K562 (cell line): ENCODE data around the gene RERE. TPM values are rescaled to one million over a fixed set of nuclear protein-coding genes. Genes with fewer than 3 reads are reported as not detected.

Experiments used
- ATAC-seq: fragments of 200-7000 bp; cut with Tn5 transposase; 3 replicates; pipeline ENCODE4 v1.9.1; 2020; ENCODE audit warnings: moderate library complexity
- BruUV-seq: library from RNA; stranded (reverse); fragments of 400-500 nt; replicated peaks from 2 replicates; lab custom pipeline; 2021; lab: Mats Ljungman, UMichigan
- CTCF ChIA-PET: fragments of 300-600 bp; formaldehyde crosslinking; extraction: SDS; loops from one replicate; lab custom pipeline; 2021; ENCODE audit warnings: low intra/inter-chr PET ratio; lab: Yijun Ruan, JAX
- POLR2A ChIA-PET: fragments of 300-600, 350-650 bp; sonication (Branson Sonifier 250); formaldehyde crosslinking; extraction: SDS; loops from one replicate; lab custom pipeline; 2021; ENCODE audit warnings: antibody characterized with exemption, inconsistent platforms; lab: Yijun Ruan, JAX
- DNase-seq, 4 experiments: peaks; one replicate each; pipeline versions ENCODE4 v3.0.0 to v3.0.0-alpha.2; 2011 to 2018; ENCODE audit warnings: low spot score in 3 of 4, mixed read lengths in 3 of 4; ENCODE audit errors: extremely low read depth in 1 of 4
- FAIRE-seq: peaks from 2 replicates; lab custom pipeline; 2011; peaks lifted over from hg19 to GRCh38; lab: Jason Lieb, UNC
- H2AFZ ChIP-seq: 2 replicates; pipeline ENCODE4 v1.6.0; 2011; ENCODE audit warnings: low read depth, low read length, control low read depth, inconsistent platforms
- H3K27ac ChIP-seq: fragments of 200-600 bp; 3 replicates; pipeline ENCODE4 v1.8.0; 2011; ENCODE audit warnings: low read depth, mild to moderate bottlenecking, control low read depth, inconsistent platforms, low read length, moderate library complexity, mixed read lengths; ENCODE audit errors: extremely low read depth
- H3K27me3 ChIP-seq, 2 experiments: fragments of 300-600 bp in 1 of 2; 2 replicates in 1 of 2; 3 replicates in 1 of 2; pipeline versions ENCODE4 v1.6.0 to v1.8.0; 2011; ENCODE audit warnings: inconsistent platforms in 2 of 2, low read length in 2 of 2, mild to moderate bottlenecking in 1 of 2, mixed read lengths in 1 of 2, moderate library complexity in 1 of 2; ENCODE audit not compliant: control insufficient read depth in 2 of 2, insufficient read depth in 2 of 2
- H3K36me3 ChIP-seq: fragments of 300-600 bp; 3 replicates; pipeline ENCODE4 v1.8.0; 2011; ENCODE audit warnings: mild to moderate bottlenecking, low read length, inconsistent platforms; ENCODE audit not compliant: control insufficient read depth, insufficient read depth
- H3K4me1 ChIP-seq, 2 experiments: fragments of 200-600 bp in 1 of 2; replicated peaks in 1 of 2; 2 replicates in 1 of 2; 3 replicates in 1 of 2; pipeline versions ENCODE4 v1.5.1 to v1.8.0; 2011; ENCODE audit warnings: inconsistent platforms in 2 of 2, low read length in 2 of 2, mild to moderate bottlenecking in 1 of 2, mixed read lengths in 1 of 2, moderate library complexity in 1 of 2; ENCODE audit not compliant: control insufficient read depth in 2 of 2, insufficient read depth in 2 of 2
- H3K4me2 ChIP-seq: 2 replicates; pipeline ENCODE4 v1.6.1; 2011; ENCODE audit warnings: low read length, control low read depth, inconsistent platforms, mixed read lengths; ENCODE audit not compliant: insufficient read depth
- H3K4me3 ChIP-seq: fragments of 200-600 bp; sonication (generic), shearing (Covaris generic); 2 replicates; pipeline ENCODE4 v1.5.1; 2016; ENCODE audit warnings: control low read depth, inconsistent platforms
- H3K79me2 ChIP-seq: fragments of 200-600 bp; 3 replicates; pipeline ENCODE4 v1.8.0; 2011; ENCODE audit warnings: low read length, inconsistent platforms; ENCODE audit not compliant: control insufficient read depth, insufficient read depth
- H3K9ac ChIP-seq, 2 experiments: 2 replicates each; pipeline versions ENCODE4 v1.6.0 to v1.6.1; 2011; ENCODE audit warnings: low read depth in 2 of 2, low read length in 2 of 2, control low read depth in 1 of 2, inconsistent platforms in 1 of 2, mild to moderate bottlenecking in 1 of 2, mixed read lengths in 1 of 2; ENCODE audit not compliant: insufficient read depth in 1 of 2
- H3K9me1 ChIP-seq: one replicate; pipeline ENCODE4 v1.6.0; 2011; ENCODE audit warnings: inconsistent platforms, mild to moderate bottlenecking, low read length, moderate library complexity; ENCODE audit not compliant: control insufficient read depth, insufficient read depth
- H3K9me3 ChIP-seq: replicated peaks from 2 replicates; pipeline ENCODE4 v1.5.1; 2011; ENCODE audit warnings: low read depth, low read length, inconsistent platforms; ENCODE audit not compliant: control insufficient read depth, insufficient read depth
- H4K20me1 ChIP-seq: replicated peaks from 2 replicates; pipeline ENCODE4 v1.6.1; 2011; ENCODE audit warnings: low read length, inconsistent platforms, mixed read lengths; ENCODE audit not compliant: control insufficient read depth, insufficient read depth
- C11orf30 ChIP-seq: fragments of 450-650 bp; IDR thresholded peaks from 2 replicates; pipeline ENCODE4 v1.6.1; 2016; ENCODE audit warnings: low read depth, mild to moderate bottlenecking
- CCNT2 ChIP-seq: IDR thresholded peaks from 2 replicates; pipeline ENCODE4 v1.6.1; 2011; ENCODE audit warnings: borderline replicate concordance, low read depth, mild to moderate bottlenecking, moderate library complexity, mixed read lengths, low read length; ENCODE audit not compliant: insufficient read length; ENCODE audit errors: extremely low read depth
- MAFG ChIP-seq: fragments of 450-650 bp; conservative IDR thresholded peaks from 2 replicates; pipeline ENCODE4 v1.6.1; 2016; ENCODE audit warnings: missing genetic modification characterization, missing compliant biosample characterization
- MLX ChIP-seq, 2 experiments: fragments of 450-650 bp in 1 of 2; sonication (generic) in 1 of 2; formaldehyde crosslinking; conservative IDR thresholded peaks; 2 replicates each; pipeline versions ENCODE4 v1.4.0 to v1.8.1; 2020 to 2022; ENCODE audit warnings: mild to moderate bottlenecking in 1 of 2, missing genetic modification reagents in 1 of 2
- PBX2 ChIP-seq, 2 experiments: IDR thresholded peaks in 1 of 2; conservative IDR thresholded peaks in 1 of 2; 2 replicates each; pipeline ENCODE4 v1.6.1; 2016; ENCODE audit warnings: low read depth in 2 of 2, mild to moderate bottlenecking in 1 of 2, missing compliant biosample characterization in 1 of 2, missing genetic modification characterization in 1 of 2, moderate library complexity in 1 of 2
- RNF2 ChIP-seq: sonication (generic); IDR thresholded peaks from 2 replicates; pipeline ENCODE4 v1.6.1; 2016
- SOX6 ChIP-seq: fragments of 450-650 bp; IDR thresholded peaks from 2 replicates; pipeline ENCODE4 v1.6.1; 2014; ENCODE audit warnings: mild to moderate bottlenecking
- SRSF1 ChIP-seq: fragments of 200-400 bp; formaldehyde crosslinking; IDR thresholded peaks from 2 replicates; pipeline ENCODE4 v1.6.1; 2017; ENCODE audit warnings: mild to moderate bottlenecking, low read depth, low read length, moderate library complexity
- TEAD2 ChIP-seq: fragments of 450-650 bp; IDR thresholded peaks from 2 replicates; pipeline ENCODE4 v1.6.1; 2016; ENCODE audit warnings: missing genetic modification characterization, control low read depth, missing compliant biosample characterization
- ZFP1 ChIP-seq: fragments of 450-650 bp; formaldehyde crosslinking; IDR thresholded peaks from 2 replicates; pipeline ENCODE4 v1.4.0; 2020; ENCODE audit warnings: mild to moderate bottlenecking, mixed read lengths
- ZNF217 ChIP-seq: sonication (generic); formaldehyde crosslinking; IDR thresholded peaks from 2 replicates; pipeline ENCODE4 v1.8.0; 2022; ENCODE audit warnings: mild to moderate bottlenecking, missing genetic modification reagents
- ZNF316 ChIP-seq: fragments of 450-650 bp; IDR thresholded peaks from 2 replicates; pipeline ENCODE4 v1.6.1; 2016
- WGBS: fragments of 100-300 bp; shearing (Covaris generic); methylation state at CpG from one replicate; pipeline ENCODE4 v1.1.6; 2016; ENCODE audit warnings: low coverage, mixed read lengths; ENCODE audit not compliant: insufficient coverage; ENCODE audit errors: missing lambda C conversion rate; 5-methylcytosine and 5-hydroxymethylcytosine counted together
- in situ Hi-C: fragments of 300-500 bp; cut with MboI; formaldehyde crosslinking; loops from 4 replicates; pipeline ENCODE4 v1.15.0; 2018; ENCODE audit warnings: inconsistent platforms, mixed read lengths
- intact Hi-C: fragments of 100-400 bp; cut with micrococcal nuclease; formaldehyde crosslinking; loops from 2 replicates; pipeline ENCODE4 v1.14.2; 2022
- polyA plus RNA-seq, 8 experiments: library from polyadenylated mRNA; depleted of rRNA in 4 of 8; stranded (reverse) in 5 of 8; unstranded in 3 of 8; fragments of >200 nt; fragmentation: Nextera tagmentation in 2 of 8; fragmentation: Illumina TruSeq in 1 of 8; extraction: Ambion mirVana in 2 of 8; extraction: Trizol in 1 of 8; gene quantifications; 2 replicates each; pipeline versions ENCODE4 v1.2.1 to v1.2.3, GENCODE V29; 2011 to 2014; ENCODE audit warnings: inconsistent platforms in 1 of 8, missing spikeins in 1 of 8
- total RNA-seq, 7 experiments: library from RNA; depleted of rRNA in 6 of 7; stranded (reverse); fragments of >200 nt in 6 of 7; fragmentation: Illumina TruSeq in 2 of 7; extraction: Trizol in 2 of 7; gene quantifications; 2 replicates each; pipeline versions ENCODE4 v1.2.1 to v1.2.3, GENCODE V29; 2011 to 2021; ENCODE audit warnings: low replicate concordance in 1 of 7

RERE gene
- total and polyA plus RNA-seq, 9 of the 15 experiments (the other 6 are each of a cell fraction or from before 2014, with no cell fraction given): 3.0 to 51.5 (median 13.4) TPM

GRCh38 chr1:8723010-8723409 lies 94.4 kb downstream of the RERE start:
- Histone ChIP-seq H2AFZ (no peak overlapping the region), H3K27ac (no peak overlapping the region), H3K4me3 (no peak overlapping the region), H3K79me2 (peaks cover 57% of the 10 kb centered on the region), H3K36me3 (no peaks in the 10 kb centered on the region), H3K4me2 (no peak overlapping the region), H3K27me3 (no peaks in the 10 kb centered on the region), H3K9me1 (no peaks in the 10 kb centered on the region), H3K9me3 (no peaks in the 10 kb centered on the region), H3K9ac (no peak overlapping the region), H3K4me1 (peaks cover 4 to 19% of the 10 kb centered on the region in 2 experiments), H4K20me1 (peaks cover 15% of the 10 kb centered on the region; the same call in 1 of the 2 replicates)
- intact Hi-C loops (loop anchor here (10.0 kb wide), 1 partner anchor 348 kb away; no protein-coding TSS in a partner anchor), in situ Hi-C loops (no loop called here)
- TF ChIP-seq SOX6 (peak; percentile 59), ZFP1 (no peak), PBX2 (CRISPR knock-in tag; IDR thresholded peaks at IDR 0.05; ENCODE audit: low read depth) (no peak), PBX2 (tag; conservative IDR thresholded peaks at IDR 0.05; ENCODE audit: low read depth) (peak; percentile 41; the same call in 1 of the 2 replicates), ZNF217 (CRISPR knock-in tag) (no peak), ZNF316 (peak; percentile 68), SRSF1 (no peak), RNF2 (no peak), TEAD2 (tag) (no peak), MLX (CRISPR knock-in tag; conservative IDR thresholded peaks at IDR 0.05) (no peak), CCNT2 (no peak), MAFG (tag) (peak; percentile 51), C11orf30 (peak; percentile 64; the same call in 1 of the 2 replicates)
- CTCF ChIA-PET: no interaction called here
- no TSS peak for BruUV-seq
- no peak for ATAC-seq
- 23% methylated on average over 2 of the region's 2 CpGs for WGBS
- FAIRE-seq: no peak
- DNase-seq: no peak
- POLR2A ChIA-PET: interaction anchor here (1.2 to 1.5 kb wide), 2 partner anchors 19 to 29 kb away, joined by 3 to 6 read pairs; no protein-coding TSS in a partner anchor
